22Rv1 (cell line): ENCODE data around the gene SLC23A1.

Experiments used
- ZFX ChIP-seq: fragments of 450-650 bp; IDR thresholded peaks from 2 replicates; pipeline ENCODE4 v1.6.1; 2017; ENCODE audit warnings: antibody characterized with exemption, borderline replicate concordance
- TF ChIP-seq, protein P1 (sequence below): fragments of 450-650 bp; IDR thresholded peaks from 2 replicates; pipeline ENCODE4 v1.5.1; 2017; ENCODE audit warnings: mild to moderate bottlenecking

GRCh38 chr5:139386050-139386438 lies 2.9 kb upstream of the SLC23A1 start:
- TF ChIP-seq, protein P1, sequence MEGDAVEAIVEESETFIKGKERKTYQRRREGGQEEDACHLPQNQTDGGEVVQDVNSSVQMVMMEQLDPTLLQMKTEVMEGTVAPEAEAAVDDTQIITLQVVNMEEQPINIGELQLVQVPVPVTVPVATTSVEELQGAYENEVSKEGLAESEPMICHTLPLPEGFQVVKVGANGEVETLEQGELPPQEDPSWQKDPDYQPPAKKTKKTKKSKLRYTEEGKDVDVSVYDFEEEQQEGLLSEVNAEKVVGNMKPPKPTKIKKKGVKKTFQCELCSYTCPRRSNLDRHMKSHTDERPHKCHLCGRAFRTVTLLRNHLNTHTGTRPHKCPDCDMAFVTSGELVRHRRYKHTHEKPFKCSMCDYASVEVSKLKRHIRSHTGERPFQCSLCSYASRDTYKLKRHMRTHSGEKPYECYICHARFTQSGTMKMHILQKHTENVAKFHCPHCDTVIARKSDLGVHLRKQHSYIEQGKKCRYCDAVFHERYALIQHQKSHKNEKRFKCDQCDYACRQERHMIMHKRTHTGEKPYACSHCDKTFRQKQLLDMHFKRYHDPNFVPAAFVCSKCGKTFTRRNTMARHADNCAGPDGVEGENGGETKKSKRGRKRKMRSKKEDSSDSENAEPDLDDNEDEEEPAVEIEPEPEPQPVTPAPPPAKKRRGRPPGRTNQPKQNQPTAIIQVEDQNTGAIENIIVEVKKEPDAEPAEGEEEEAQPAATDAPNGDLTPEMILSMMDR = no peak
- no peak for TF ChIP-seq ZFX
